Epidermal melanocyte (primary cell): ENCODE measurements around the gene AKR1C2.
"Not testable (repeated sequence)": the region's sequence is repeated elsewhere in the genome, so short reads cannot be mapped to it uniquely, and the experiment has no call there.

ENCODE experiments used
- DNase-seq: peaks from one replicate; pipeline ENCODE4 v3.0.0; 2011; ENCODE audit warnings: low spot score; ENCODE audit not compliant: insufficient read length

AKR1C2 gene

DNA sequence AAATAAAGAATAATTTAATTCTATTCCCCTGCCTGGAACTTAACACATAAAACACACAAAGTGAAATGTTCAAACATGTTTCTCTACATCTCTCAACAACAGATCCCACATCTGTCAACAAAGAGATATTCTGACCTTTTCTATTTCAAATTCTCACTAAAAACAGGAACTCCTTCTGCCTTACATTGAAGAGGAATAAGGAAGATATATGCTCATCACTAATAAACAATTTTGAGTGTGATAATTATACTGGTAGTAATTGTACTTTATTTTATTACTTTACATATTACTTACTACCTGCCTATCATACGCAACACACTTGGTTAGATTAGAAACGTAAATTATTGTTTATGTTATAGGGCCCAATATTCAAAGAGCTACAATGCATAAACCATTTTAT lies 13.4 kb downstream of the AKR1C2 start:
- no peak for DNase-seq

DNA sequence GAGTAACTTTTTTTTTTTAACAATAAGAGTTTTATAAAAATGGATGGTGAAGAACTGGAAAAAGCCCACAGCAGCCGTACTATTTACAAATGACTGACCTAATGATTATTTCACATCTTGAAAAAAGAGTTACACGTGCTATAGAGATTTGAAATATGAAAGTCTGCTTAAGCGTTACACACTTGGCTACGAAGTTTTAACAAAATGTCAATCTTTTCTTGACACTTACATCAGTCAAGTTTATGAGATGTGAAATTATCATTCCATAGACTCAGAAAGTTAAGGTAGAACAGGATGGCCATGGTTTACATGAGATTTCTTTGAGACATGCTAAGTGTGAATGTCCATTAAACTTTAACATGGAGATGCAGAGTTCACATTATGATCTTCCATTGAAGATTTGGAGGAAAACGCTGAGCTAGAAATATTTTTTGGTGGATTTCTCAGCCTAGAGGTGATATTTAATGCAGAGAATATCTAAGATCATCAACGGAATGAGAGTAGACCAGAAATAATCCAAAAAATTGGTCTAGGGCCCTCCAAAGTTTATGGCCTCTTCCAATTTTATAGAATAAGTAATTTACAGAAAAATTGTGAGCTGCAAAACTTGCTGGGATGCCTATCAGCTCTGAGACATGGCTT lies 15.5 kb downstream of the AKR1C2 start:
- not testable (repeated sequence) for DNase-seq

DNA sequence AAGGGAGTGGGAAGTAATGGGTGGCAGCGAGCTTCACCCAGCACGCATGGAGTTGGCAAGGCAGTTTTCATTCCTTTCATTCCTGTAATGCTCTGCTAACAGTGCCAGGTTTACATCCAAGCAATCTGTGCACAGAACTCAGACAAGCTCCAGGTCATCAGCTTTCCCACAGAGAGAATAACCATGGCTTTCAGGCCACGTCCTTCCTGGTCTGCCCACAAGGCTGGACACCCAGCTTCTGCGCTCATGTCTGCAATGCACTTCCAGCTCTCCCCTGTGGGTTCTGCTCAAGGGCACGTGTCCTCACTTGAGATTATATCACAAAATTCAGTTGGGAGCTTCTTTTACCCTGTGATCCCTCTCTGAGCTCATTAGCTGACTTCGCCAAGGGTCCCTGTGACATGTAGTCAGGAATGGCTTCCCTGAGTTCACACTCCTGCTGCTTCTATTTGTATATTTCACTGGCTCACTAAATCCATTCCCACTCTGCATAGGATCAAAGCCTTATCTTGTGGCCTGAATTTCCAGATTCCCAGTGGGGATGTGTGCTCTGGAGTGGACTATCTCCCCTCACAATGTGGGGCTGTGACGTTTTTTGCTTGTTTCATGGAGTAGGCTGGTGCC lies 18.6 kb downstream of the AKR1C2 start:
- DNase-seq, result no peak

- DNase-seq, result no peak
Measured at GRCh38 chr10:4984223-4984622, 19.4 kb downstream of the AKR1C2 start.

DNA sequence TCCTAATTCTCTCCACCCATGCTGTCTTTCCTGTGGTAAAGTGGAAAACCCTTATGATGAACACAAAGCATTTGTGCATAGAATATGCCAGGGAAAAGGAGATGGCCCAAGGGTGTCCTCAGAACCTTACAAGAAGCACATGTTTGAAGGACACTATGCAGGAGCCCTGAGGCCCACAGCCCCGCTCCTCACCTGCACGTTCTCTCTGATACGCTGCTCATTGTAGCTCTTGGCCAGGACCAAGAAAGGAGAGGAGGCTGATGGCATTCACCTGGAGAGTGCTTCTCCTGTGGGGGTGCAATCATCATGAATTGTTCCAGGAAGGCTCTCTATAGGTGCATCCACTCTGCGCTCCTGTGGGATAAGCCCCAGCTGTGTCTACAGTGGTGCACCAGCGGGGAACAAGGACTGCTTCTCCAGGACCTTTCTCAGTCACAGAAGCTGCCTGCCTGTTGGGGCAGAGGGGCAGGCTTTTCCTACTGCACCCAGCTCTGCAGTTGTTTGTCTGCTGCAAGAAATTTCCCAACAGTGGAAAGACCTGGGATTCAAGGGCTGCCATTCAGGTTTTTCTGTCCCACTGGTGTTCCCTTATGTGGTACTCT lies 19.9 kb downstream of the AKR1C2 start:
- no peak for DNase-seq

DNA sequence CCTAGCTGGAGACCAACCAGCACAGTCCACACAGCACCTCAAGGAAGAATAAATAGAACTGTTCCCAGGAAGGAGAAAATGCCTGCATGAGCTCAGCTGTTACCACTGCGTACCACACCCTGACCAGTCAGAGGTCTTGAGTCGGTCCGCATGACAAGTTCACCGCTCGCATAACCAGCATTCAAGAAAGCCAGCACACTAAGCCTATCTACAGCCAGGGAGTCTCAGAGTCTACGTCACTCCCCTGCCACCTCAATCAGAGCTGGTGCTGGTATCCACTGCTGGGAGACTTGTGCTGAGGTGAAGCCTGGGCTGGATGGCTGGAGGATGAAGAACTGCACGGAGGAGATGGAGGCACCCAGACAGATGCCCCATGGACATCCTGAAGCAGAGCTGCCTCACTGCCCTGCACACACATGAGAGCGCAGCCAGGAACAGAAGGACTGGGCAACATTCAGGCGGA lies 20.9 kb downstream of the AKR1C2 start:
- DNase-seq, result no peak

GRCh38 chr10:4981722-4982471 lies 21.8 kb downstream of the AKR1C2 start:
- no peak for DNase-seq

DNA sequence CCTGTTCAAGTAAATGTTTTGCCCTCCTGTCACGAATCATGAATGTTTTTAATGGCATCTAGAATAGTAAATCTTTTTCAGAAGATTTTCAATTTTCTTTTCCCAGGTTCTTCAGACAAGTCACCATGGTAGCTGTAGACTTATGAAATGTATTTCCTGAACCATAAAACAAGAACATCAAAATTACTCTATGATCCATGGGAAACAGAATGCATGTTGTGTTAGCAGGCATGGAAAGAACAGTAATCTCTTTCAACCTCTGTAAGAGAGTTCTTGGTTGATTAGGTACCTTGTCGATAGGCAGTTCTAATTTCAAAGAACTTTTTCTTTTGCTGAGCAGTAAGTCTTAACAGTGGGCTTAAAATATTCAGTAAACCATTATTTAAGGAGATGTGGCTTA lies 22.9 kb downstream of the AKR1C2 start:
- DNase-seq, result no peak

DNA sequence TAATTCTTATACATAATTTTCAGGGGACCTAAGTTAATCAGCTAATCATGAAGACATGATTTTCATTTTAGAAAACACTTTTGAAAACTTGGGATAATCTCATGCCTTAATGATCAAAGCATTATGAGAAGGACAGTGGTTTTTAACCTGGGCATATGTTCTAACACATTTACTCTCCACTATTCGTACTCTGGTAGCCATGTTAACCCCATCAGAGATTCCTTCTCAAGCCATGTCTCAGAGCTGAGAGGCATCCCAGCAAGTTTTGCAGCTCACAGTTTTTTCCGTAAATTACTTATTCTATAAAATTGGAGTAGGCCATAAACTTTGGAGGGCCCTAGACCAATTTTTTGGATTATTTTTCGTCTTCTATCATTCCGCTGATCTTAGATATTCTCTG lies 24.8 kb downstream of the AKR1C2 start:
- DNase-seq, result no peak

DNA sequence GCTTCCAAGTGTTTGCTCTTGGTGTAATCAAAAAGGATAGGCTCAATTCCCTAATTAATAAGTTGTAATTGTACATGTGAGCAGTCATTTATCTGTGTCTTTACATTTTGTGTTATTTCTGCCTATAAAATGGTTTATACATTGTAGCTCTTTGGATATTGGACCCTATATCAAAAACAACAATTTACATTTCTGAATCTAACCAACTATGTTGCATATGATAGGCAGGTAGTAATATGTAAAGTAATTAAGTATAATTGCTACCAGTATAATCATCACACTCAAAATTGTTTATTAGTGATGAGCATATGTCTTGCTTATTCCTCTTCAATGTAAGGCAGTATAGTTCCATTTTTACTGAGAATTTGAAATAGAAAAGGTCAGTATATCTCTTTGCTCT lies 26.6 kb downstream of the AKR1C2 start:
- no peak for DNase-seq

GRCh38 chr10:4974400-4974799 lies 29.3 kb downstream of the AKR1C2 start:
- not testable (repeated sequence) for DNase-seq

- DNase-seq, result not testable (repeated sequence)
Measured at GRCh38 chr10:4973294-4973693, 30.4 kb downstream of the AKR1C2 start.

DNA sequence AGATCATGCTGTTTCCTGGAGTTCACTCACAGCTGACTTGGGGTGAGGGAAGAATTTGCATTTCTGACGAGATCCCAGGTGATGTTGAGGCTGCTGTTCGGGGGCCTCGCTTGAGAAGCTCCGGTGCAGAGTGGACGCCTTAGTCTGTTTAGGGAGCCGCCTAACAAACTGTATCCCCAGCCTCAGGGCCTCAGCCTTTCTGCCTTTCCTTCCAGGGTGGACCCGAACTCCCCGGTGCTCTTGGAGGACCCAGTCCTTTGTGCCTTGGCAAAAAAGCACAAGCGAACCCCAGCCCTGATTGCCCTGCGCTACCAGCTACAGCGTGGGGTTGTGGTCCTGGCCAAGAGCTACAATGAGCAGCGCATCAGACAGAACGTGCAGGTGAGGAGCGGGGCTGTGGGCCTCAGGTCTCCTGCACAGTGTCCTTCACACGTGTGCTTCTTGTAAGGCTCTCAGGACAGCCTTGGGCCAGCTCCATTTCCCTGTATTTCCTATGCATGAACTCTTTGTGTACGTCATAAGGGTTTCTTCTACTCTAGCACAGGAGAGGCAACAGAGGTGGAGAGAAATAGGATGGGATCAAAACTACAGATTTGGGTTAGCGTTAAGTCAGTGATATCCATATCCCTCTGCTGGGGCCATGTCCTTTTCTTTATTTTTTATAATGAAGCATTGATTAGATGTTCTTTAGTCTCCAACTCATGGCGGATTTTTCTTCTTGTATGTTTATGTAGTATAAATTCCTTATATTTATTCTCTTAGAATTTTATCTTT lies 31.1 kb downstream of the AKR1C2 start:
- not testable (repeated sequence) for DNase-seq

DNA sequence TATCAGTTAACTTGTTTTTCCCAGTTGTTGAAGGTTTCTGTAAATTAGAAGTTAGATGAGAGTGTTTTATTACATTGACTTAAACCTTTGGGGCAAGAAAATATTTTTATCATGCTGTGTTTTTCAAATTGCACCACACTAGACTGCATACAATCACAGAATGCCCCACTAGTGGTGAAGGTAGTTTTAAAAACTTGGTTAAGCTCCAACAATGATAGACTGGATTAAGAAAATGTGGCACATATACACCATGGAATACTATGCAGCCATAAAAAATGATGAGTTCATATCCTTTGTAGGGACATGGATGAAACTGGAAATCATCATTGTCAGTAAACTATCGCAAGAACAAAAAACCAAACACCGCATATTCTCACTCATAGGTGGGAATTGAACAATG lies 33.3 kb downstream of the AKR1C2 start:
- DNase-seq, result not testable (repeated sequence)

DNA sequence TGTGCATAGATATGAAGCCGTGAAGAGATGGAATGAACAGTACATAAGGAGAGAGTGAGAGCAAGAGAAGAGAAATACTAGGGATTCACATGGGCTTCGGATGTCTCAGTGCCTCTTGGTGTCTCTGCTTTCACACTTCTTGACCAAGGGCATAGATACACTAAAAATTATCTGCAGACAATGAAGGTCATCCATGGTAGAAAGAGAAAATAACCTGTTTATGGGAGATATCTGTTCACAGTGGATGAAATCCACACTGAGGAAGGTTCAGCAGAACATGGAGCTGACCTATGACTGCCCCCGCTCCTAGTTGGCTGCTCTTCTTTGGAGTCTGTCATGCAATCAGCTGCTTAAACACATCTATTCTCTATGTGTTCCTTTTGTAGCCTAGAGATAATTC lies 34.4 kb downstream of the AKR1C2 start:
- not testable (repeated sequence) for DNase-seq

DNA sequence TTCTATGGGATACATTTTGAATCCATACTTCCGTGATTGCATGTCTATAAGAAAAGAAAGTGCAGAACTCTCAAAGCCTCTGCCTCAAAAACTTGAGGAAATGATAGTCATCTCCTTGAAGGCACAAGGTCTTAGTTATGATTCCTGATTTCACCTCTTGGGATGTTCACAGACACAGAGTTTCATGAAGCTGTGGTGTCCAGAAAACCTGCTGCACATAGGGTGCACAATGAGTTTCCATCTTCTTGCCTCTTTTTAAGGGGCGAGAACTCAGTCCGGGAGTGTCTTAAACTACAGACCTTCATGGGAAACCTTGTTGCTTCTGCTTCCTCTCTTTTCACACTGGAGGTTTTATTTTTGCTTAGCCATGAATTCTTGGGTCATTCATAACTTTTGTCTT lies 36.5 kb downstream of the AKR1C2 start:
- DNase-seq, result not testable (repeated sequence)

DNA sequence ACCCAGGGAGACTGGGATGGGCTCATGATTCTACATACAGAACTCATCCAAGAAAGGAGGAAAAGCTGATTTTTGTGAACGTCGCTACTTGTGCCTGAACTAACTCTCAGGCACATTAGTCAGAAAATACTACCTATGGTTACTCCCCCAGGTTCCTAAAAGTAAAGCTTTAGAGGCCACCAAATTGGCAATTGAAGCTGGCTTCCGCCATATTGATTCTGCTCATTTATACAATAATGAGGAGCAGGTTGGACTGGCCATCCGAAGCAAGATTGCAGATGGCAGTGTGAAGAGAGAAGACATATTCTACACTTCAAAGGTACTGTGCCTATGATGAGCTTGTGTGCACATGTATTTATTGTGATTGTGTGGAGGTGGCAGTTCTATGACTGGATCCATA lies 37.9 kb downstream of the AKR1C2 start:
- not testable (repeated sequence) for DNase-seq

GRCh38 chr10:4963815-4964154 lies 39.9 kb downstream of the AKR1C2 start:
- not testable (repeated sequence) for DNase-seq

- DNase-seq, result not testable (repeated sequence)
Measured at GRCh38 chr10:4962876-4963814, 40.5 kb downstream of the AKR1C2 start, which contains the start of gene AKR1C1. Gene AKR1C1, plus strand, starts transcription at chr10:4963415. Its CDS starts 30 bp downstream, at chr10:4963445.

DNA sequence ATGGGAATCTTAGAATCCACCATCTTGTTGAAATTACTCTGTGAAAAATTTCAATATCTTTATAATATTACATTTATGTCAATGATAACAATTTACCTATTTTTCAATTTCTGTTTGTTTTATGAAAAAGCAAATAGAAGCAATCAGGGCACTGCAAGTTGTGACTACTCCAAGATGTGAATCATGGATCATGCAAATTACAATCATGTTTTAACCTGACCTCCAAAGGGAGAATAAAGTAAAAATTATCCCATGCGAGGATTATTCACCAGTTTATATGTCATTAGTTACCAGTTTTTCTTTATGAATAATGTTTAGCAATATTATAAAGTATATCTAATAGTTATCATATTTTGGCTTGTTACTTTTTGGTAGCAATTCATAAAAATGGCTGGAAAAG lies 41.3 kb downstream of the AKR1C2 start:
- DNase-seq, result not testable (repeated sequence)
